ENCODE data around the gene RAB4B. TPM values are rescaled to one million over a fixed set of nuclear protein-coding genes. Genes with fewer than 3 reads are reported as not detected.
A peak's percentile ranks its signal among the peaks of the same experiment; 100 is the strongest.

RAB4B gene
- total RNA-seq, 1 donor from 2014 or later: 15.2 TPM

GRCh38 chr19:40801426-40802299 is 23.6 kb downstream of the RAB4B start:
- Mint-ChIP-seq H3K4me3 (peak overlapping the region; percentile 85), H3K9me3 (no peaks in the 10 kb centered on the region), H3K36me3 (ENCODE audit: low read depth) (peaks cover 2% of the 10 kb centered on the region), H3K4me1 (peaks cover 67% of the 10 kb centered on the region), H3K27me3 (ENCODE audit: low read depth) (peaks cover under 1% of the 10 kb centered on the region), H3K27ac (ENCODE audit: unreplicated experiment) (peak overlapping the region; percentile 92)
- no peak for DNase-seq (ENCODE audit: low read depth, low spot score)
- TF ChIP-seq, protein P1, sequence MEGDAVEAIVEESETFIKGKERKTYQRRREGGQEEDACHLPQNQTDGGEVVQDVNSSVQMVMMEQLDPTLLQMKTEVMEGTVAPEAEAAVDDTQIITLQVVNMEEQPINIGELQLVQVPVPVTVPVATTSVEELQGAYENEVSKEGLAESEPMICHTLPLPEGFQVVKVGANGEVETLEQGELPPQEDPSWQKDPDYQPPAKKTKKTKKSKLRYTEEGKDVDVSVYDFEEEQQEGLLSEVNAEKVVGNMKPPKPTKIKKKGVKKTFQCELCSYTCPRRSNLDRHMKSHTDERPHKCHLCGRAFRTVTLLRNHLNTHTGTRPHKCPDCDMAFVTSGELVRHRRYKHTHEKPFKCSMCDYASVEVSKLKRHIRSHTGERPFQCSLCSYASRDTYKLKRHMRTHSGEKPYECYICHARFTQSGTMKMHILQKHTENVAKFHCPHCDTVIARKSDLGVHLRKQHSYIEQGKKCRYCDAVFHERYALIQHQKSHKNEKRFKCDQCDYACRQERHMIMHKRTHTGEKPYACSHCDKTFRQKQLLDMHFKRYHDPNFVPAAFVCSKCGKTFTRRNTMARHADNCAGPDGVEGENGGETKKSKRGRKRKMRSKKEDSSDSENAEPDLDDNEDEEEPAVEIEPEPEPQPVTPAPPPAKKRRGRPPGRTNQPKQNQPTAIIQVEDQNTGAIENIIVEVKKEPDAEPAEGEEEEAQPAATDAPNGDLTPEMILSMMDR (conservative IDR thresholded peaks at IDR 0.05): no peak

DNA sequence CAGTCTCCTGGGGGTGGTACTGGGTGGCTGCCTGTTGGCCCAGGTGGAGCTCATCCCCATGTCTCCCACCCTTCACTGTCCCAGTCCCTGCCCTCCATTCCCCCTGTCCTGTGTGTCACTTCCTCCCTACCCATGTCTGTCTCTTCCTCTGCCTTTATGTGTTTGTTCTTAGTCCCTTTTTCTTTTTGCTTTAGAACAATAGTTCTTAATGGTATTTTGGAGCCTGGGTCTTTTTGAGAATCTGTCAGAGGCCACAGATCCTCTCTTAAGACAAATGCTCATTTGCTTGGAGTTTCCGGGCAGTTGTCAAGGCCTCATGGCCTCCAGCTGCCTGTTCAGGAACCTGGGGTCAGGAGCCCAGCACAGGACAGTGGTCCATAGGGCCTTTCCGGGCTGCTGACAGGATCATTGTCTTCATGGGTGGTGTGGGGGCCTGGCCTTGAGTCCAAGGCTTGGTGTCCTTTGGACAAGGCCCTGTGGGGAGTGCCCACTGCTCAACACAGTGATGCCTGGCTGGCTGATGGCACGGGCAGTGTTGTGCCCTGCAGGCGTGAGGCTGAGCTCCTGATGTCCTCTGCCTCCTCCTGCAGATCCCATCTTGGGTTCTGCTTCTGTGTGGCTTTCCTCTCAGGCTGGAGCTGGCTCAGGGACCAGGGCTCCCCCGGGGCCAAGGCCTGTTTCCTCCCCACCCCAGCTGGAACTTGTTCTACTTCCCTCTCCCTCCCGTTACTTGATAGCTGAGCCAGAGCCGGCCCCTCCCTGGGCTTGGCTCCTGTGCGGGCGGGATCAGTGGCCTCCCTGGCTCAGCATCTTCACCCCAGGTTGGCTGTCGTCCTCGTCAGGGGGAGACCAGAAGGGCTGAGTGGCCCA is 24.5 kb downstream of the RAB4B start:
- TF ChIP-seq, protein P1 (conservative IDR thresholded peaks at IDR 0.05): no peak
- peak overlapping the region; percentile 50 for H3K27ac Mint-ChIP-seq (ENCODE audit: unreplicated experiment)

DNA sequence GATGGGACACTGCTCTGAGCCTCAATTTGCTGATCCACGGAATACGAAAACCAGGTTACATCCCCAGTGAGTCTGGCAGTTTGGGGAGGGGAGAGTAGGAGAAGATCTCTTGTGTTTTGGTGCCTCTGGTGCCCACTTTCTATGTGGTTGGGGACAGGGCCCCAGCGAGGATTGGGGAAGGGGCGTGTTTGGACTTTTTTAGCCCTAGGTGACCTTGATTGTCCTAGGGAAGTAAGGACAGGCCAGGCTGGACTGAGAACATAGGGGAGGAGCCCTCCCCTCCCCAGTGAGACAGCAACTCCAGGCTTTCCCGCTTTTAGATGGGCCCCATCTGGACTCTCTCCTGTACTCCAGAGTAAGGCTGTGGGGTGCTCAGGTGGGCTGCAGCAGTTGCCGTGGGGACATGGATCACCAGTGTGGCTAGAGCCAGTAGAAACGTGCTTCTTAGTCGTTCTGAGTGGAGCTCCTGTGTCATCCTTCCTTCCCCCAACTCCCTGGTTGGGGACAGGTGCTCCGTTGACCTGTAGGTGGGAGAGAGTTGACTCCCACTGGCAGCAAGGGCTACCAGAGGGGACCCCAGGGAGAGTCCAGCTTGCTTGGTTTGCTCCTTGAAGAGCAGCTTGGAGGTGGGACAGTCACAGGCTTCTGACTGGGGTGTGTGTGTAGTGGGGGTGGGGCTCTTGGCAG is 25.3 kb downstream of the RAB4B start:
- no peak for DNase-seq (ENCODE audit: low read depth, low spot score)
- Mint-ChIP-seq H3K36me3 (ENCODE audit: low read depth) (peaks cover 5% of the 10 kb centered on the region), H3K27ac (ENCODE audit: unreplicated experiment) (peak overlapping the region; percentile 50), H3K9me3 (no peaks in the 10 kb centered on the region), H3K4me3 (peak overlapping the region; percentile 85), H3K4me1 (peaks cover 68% of the 10 kb centered on the region), H3K27me3 (ENCODE audit: low read depth) (peaks cover 3% of the 10 kb centered on the region)
- TF ChIP-seq, protein P1 (conservative IDR thresholded peaks at IDR 0.05): no peak

More for the DNA sequence above, 24.5 kb downstream of the RAB4B start:
- Mint-ChIP-seq H3K27me3 (ENCODE audit: low read depth) (peaks cover 3% of the 10 kb centered on the region), H3K4me1 (peaks cover 71% of the 10 kb centered on the region), H3K9me3 (no peaks in the 10 kb centered on the region), H3K4me3 (peak overlapping the region; percentile 85), H3K36me3 (ENCODE audit: low read depth) (peaks cover 2% of the 10 kb centered on the region)
- DNase-seq (ENCODE audit: low read depth, low spot score): no peak

DNA sequence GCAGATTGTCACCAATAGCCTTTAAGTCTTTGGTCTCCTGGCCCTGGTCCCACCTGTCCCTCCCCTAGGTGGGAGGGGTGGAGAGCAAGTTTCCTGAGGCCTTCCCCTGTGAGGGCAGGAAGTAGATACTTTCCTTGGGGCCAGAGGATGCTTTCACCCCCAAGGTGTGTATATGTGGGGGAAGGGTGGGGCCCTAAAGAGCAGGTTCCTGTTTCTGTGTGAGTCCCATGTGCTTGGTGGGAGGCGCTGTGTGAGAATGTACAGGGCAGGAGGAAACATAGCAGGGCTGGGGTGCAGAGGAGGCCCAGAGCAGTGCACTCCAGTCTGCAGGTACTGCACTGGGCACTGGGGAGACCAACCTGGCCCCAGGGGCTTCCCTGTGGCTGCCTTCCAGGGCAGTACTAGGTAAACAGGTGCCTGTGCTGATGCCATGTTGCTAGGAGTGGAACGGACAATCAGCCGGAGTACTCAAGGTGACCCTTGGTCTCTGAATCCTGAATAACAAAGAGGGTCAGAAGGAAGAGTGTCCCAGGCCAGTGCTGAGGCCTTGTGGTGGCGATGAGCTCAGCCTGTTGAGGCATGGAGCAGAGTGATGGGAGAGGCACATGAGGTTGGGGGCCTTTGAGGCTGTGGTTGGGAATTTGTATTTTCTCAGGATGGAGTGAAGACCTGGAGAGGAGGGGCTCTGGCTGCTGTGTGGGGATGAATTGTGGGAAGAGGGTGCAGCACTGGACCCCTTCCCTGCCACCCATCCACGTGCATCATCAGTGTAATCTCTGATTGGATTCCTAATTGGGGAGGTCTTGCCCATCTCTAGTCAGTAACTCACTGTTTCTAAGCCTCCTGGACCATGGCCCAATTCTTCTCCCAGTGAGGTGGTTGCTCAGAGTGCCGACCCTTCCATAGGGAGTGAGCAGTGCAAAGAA is 26.1 kb downstream of the RAB4B start:
- peak overlapping the region; percentile 27 for H3K27ac Mint-ChIP-seq (ENCODE audit: unreplicated experiment)
- TF ChIP-seq, protein P1 (conservative IDR thresholded peaks at IDR 0.05): no peak
- H3K36me3 Mint-ChIP-seq (ENCODE audit: low read depth): peaks cover 5% of the 10 kb centered on the region
- H3K9me3 Mint-ChIP-seq: no peaks in the 10 kb centered on the region
- peaks cover 64% of the 10 kb centered on the region for H3K4me1 Mint-ChIP-seq
- H3K27me3 Mint-ChIP-seq (ENCODE audit: low read depth): peaks cover 3% of the 10 kb centered on the region
- no peak for DNase-seq (ENCODE audit: low read depth, low spot score)
- H3K4me3 Mint-ChIP-seq: peak overlapping the region; percentile 85
